ENCODE measurements around the gene NRL. TPM values are rescaled to one million over a fixed set of nuclear protein-coding genes. Genes with fewer than 3 reads are reported as not detected.
A peak's percentile ranks its signal among the peaks of the same experiment; 100 is the strongest.
"Not testable (repeated sequence)": the region's sequence is repeated elsewhere in the genome, so short reads cannot be mapped to it uniquely, and the experiment has no call there.

NRL gene
- total and polyA plus RNA-seq, 10 of the 15 experiments (the other 5 are each of a cell fraction or from before 2014, with no cell fraction given) = 0.11 to 4.4 (median 2.2) TPM

GRCh38 chr14:24032727-24033418 is 81.9 kb downstream of the NRL start (continued):
- TF ChIP-seq, protein P1, sequence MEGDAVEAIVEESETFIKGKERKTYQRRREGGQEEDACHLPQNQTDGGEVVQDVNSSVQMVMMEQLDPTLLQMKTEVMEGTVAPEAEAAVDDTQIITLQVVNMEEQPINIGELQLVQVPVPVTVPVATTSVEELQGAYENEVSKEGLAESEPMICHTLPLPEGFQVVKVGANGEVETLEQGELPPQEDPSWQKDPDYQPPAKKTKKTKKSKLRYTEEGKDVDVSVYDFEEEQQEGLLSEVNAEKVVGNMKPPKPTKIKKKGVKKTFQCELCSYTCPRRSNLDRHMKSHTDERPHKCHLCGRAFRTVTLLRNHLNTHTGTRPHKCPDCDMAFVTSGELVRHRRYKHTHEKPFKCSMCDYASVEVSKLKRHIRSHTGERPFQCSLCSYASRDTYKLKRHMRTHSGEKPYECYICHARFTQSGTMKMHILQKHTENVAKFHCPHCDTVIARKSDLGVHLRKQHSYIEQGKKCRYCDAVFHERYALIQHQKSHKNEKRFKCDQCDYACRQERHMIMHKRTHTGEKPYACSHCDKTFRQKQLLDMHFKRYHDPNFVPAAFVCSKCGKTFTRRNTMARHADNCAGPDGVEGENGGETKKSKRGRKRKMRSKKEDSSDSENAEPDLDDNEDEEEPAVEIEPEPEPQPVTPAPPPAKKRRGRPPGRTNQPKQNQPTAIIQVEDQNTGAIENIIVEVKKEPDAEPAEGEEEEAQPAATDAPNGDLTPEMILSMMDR (IDR thresholded peaks at IDR 0.05 in 2 of 3, conservative IDR thresholded peaks at IDR 0.05 in 1 of 3; ENCODE audit: control insufficient read depth in 2 of 3, extremely low read depth in 1 of 3, insufficient read depth in 1 of 3, low read depth in 3 of 3, low read length in 3 of 3) = no peak

DNA sequence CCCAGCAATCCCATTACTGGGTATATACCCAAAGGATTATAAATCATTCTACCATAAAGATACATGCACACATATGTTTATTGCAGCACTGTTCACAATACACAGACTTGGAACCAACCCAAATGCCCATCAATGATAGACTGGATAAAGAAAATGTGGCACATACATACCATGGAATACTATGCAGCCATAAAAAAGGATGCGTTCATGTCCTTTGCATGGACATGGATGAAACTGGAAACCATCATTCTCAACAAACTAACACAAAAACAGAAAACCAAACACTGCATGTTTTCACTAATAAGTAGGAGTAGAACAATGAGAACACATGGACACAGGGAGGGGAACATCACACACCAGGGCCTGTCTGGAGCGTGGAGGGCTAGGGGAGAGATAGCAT is 83.4 kb downstream of the NRL start:
- SMC1A ChIA-PET (ENCODE audit: uncharacterized antibody, unreplicated experiment); BruUV-seq (replicated peaks); FAIRE-seq; H3K27me3 ChIP-seq (replicated peaks in 1 of 2; ENCODE audit: control insufficient read depth in 2 of 2, insufficient read depth in 2 of 2, low read length in 1 of 2); H3K36me3 ChIP-seq (ENCODE audit: control insufficient read depth in 2 of 2, insufficient read depth in 2 of 2, low read length in 1 of 2); H2AFZ ChIP-seq (ENCODE audit: control insufficient read depth, low read depth, low read length); H3K27ac ChIP-seq (ENCODE audit: control insufficient read depth, insufficient read depth); H3K9ac ChIP-seq (ENCODE audit: control insufficient read depth, insufficient read depth, low read length); H3K4me2 ChIP-seq (ENCODE audit: control insufficient read depth, insufficient read depth); H3K9me3 ChIP-seq (replicated peaks; ENCODE audit: control insufficient read depth, insufficient read depth, low read length); intact Hi-C loops (cut with micrococcal nuclease; ENCODE audit: unreplicated experiment); H4K20me1 ChIP-seq (ENCODE audit: control insufficient read depth, insufficient read depth); POLR2A ChIA-PET; H3K79me2 ChIP-seq (ENCODE audit: control insufficient read depth, insufficient read depth, low read length); H3K4me3 ChIP-seq; H3K4me1 ChIP-seq (ENCODE audit: control insufficient read depth, insufficient read depth, low read length); DNase-seq (ENCODE audit: low read depth, low spot score); ATAC-seq: not testable (repeated sequence)
- CTCF ChIA-PET = interaction anchor here (0.7 kb wide), 1 partner anchor 387 kb away, joined by 3 read pairs; no protein-coding TSS in a partner anchor
- WGBS (ENCODE audit: insufficient coverage, insufficient replicate concordance, low lambda C conversion rate, missing lambda C conversion rate) = 30% methylated on average over 2 of the region's 2 CpGs
- in situ Hi-C loops (cut with MboI) = loop anchor here (10.0 kb wide), 1 partner anchor 57 kb away; no protein-coding TSS in a partner anchor
- RAD21 ChIA-PET (ENCODE audit: unreplicated experiment) = interaction anchor here (0.6 kb wide), 1 partner anchor 1082 kb away, joined by 3 read pairs; no protein-coding TSS in a partner anchor

DNA sequence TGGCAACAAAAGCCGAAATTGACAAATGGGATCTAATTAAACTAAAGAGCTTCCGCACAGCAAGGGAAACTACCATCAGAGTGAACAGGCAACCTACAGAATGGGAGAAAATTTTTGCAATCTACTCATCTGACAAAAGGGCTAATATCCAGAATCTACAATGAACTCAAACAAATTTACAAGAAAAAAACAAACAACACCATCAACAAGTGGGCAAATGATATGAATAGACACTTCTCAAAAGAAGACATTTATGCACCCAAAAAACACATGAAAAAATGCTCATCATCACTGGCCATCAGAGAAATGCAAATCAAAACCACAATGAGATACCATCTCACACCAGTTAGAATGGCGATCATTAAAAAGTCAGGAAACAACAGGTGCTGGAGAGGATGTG is 85.1 kb downstream of the NRL start:
- H3K36me3 ChIP-seq (ENCODE audit: control insufficient read depth in 2 of 2, insufficient read depth in 2 of 2, low read length in 1 of 2); H3K79me2 ChIP-seq (ENCODE audit: control insufficient read depth, insufficient read depth, low read length); RAD21 ChIA-PET (ENCODE audit: unreplicated experiment); H3K4me2 ChIP-seq (ENCODE audit: control insufficient read depth, insufficient read depth); H2AFZ ChIP-seq (ENCODE audit: control insufficient read depth, low read depth, low read length); POLR2A ChIA-PET; SMC1A ChIA-PET (ENCODE audit: uncharacterized antibody, unreplicated experiment); H3K4me1 ChIP-seq (ENCODE audit: control insufficient read depth, insufficient read depth, low read length); H3K27me3 ChIP-seq (replicated peaks in 1 of 2; ENCODE audit: control insufficient read depth in 2 of 2, insufficient read depth in 2 of 2, low read length in 1 of 2); H3K4me3 ChIP-seq; H4K20me1 ChIP-seq (ENCODE audit: control insufficient read depth, insufficient read depth); CTCF ChIA-PET; FAIRE-seq; H3K27ac ChIP-seq (ENCODE audit: control insufficient read depth, insufficient read depth); DNase-seq (ENCODE audit: low read depth, low spot score); BruUV-seq (replicated peaks); ATAC-seq; H3K9me3 ChIP-seq (replicated peaks; ENCODE audit: control insufficient read depth, insufficient read depth, low read length); H3K9ac ChIP-seq (ENCODE audit: control insufficient read depth, insufficient read depth, low read length): not testable (repeated sequence)
- intact Hi-C loops (cut with micrococcal nuclease; ENCODE audit: unreplicated experiment) (loop anchor here (10.0 kb wide), 1 partner anchor 445 kb away; no protein-coding TSS in a partner anchor), in situ Hi-C loops (cut with MboI) (loop anchor here (10.0 kb wide), 1 partner anchor 55 kb away; no protein-coding TSS in a partner anchor)
- WGBS (ENCODE audit: insufficient coverage, insufficient replicate concordance, low lambda C conversion rate, missing lambda C conversion rate) = 100% methylated on average over 2 of the region's 3 CpGs

Small RNA genes within 50 kb of the gene (microRNA-seq; reads per million reads assigned to microRNA genes)
- gene MIR7703 = not detected

Small RNA genes within 50 kb of the gene (small RNA-seq; reads per million reads assigned to genes)
- gene RNA5SP383 = 0.82 reads per million, percentile 25 among the genes with 10 or more reads in this experiment

Other genes starting within 250 kb of the NRL start
Only the 7 nearest of the 30 such genes appear.
- gene PCK2, start 20.6 kb downstream of the NRL start, total RNA-seq (2014; rRNA removed) = 41.5 and 46.4 TPM in 2 replicates
- gene PCK2, start 20.6 kb downstream of the NRL start, total RNA-seq (2014; rRNA removed; fragmentation: Illumina TruSeq; extraction: Trizol) = 27.8 and 31.2 TPM in 2 replicates
- gene PCK2, start 20.6 kb downstream of the NRL start, total RNA-seq (2021) = 78.5 and 78.6 TPM in 2 replicates
- 23.0 and 42.3 TPM in 2 replicates for gene PCK2, start 20.6 kb downstream of the NRL start, polyA plus RNA-seq (2011; rRNA removed)
- 19.6 and 42.9 TPM in 2 replicates for gene PCK2, start 20.6 kb downstream of the NRL start, polyA plus RNA-seq (2014; fragmentation: Illumina TruSeq; extraction: Trizol)
- 10 to 100 TPM in 1 of 2 experiments, 1 to 10 TPM in 1; 6.6 to 12.3 TPM for gene PCK2, start 20.6 kb downstream of the NRL start, polyA plus RNA-seq (2014; fragmentation: Nextera tagmentation; extraction: Ambion mirVana)
- 68.3 and 79.0 TPM in 2 replicates for gene PCK2, start 20.6 kb downstream of the NRL start, polyA plus RNA-seq (2014; rRNA removed)
- 100 to 1,000 TPM; 100 to 110 TPM for gene PCK2, start 20.6 kb downstream of the NRL start, polyA plus RNA-seq (2016; fragmentation: Nextera tagmentation; extraction: Ambion mirVana)
- gene DCAF11, start 172 bp downstream of the NRL start, total RNA-seq (2014; rRNA removed) = 90.1 and 91.2 TPM in 2 replicates
- gene DCAF11, start 172 bp downstream of the NRL start, total RNA-seq (2014; rRNA removed; fragmentation: Illumina TruSeq; extraction: Trizol) = 57.5 and 59.0 TPM in 2 replicates
- 66.3 and 69.2 TPM in 2 replicates for gene DCAF11, start 172 bp downstream of the NRL start, total RNA-seq (2021)
- 51.4 and 76.7 TPM in 2 replicates for gene DCAF11, start 172 bp downstream of the NRL start, polyA plus RNA-seq (2011; rRNA removed)
- 50.9 and 72.0 TPM in 2 replicates for gene DCAF11, start 172 bp downstream of the NRL start, polyA plus RNA-seq (2014; fragmentation: Illumina TruSeq; extraction: Trizol)
- 10 to 100 TPM; 13.4 to 16.4 TPM for gene DCAF11, start 172 bp downstream of the NRL start, polyA plus RNA-seq (2014; fragmentation: Nextera tagmentation; extraction: Ambion mirVana)
- gene DCAF11, start 172 bp downstream of the NRL start, polyA plus RNA-seq (2014; rRNA removed) = 73.2 and 76.8 TPM in 2 replicates
- gene DCAF11, start 172 bp downstream of the NRL start, polyA plus RNA-seq (2016; fragmentation: Nextera tagmentation; extraction: Ambion mirVana) = 10 to 100 TPM; 62.8 to 71.1 TPM
- 1.9 and 2.0 TPM in 2 replicates for gene FITM1, start 15.7 kb upstream of the NRL start, total RNA-seq (2014; rRNA removed)
- 0.18 and 0.27 TPM in 2 replicates for gene FITM1, start 15.7 kb upstream of the NRL start, total RNA-seq (2014; rRNA removed; fragmentation: Illumina TruSeq; extraction: Trizol)
- 0.64 TPM in 2 replicates for gene FITM1, start 15.7 kb upstream of the NRL start, total RNA-seq (2021)
- gene FITM1, start 15.7 kb upstream of the NRL start, polyA plus RNA-seq (2011; rRNA removed) = 0.09 and 0.49 TPM in 2 replicates
- 0.28 TPM in 1 of 2 replicates, not detected in the other for gene FITM1, start 15.7 kb upstream of the NRL start, polyA plus RNA-seq (2014; fragmentation: Illumina TruSeq; extraction: Trizol)
- under 1 TPM in 1 of 2 experiments, not detected in 1; 0.11 TPM for gene FITM1, start 15.7 kb upstream of the NRL start, polyA plus RNA-seq (2014; fragmentation: Nextera tagmentation; extraction: Ambion mirVana)
- gene FITM1, start 15.7 kb upstream of the NRL start, polyA plus RNA-seq (2014; rRNA removed) = 0.76 and 1.3 TPM in 2 replicates
- under 1 TPM in 1 of 2 experiments, not detected in 1; 0.42 TPM for gene FITM1, start 15.7 kb upstream of the NRL start, polyA plus RNA-seq (2016; fragmentation: Nextera tagmentation; extraction: Ambion mirVana)
- 324 and 373 TPM in 2 replicates for gene PSME1, start 21.2 kb upstream of the NRL start, total RNA-seq (2014; rRNA removed)
- gene PSME1, start 21.2 kb upstream of the NRL start, total RNA-seq (2014; rRNA removed; fragmentation: Illumina TruSeq; extraction: Trizol) = 367 and 377 TPM in 2 replicates
- 396 and 402 TPM in 2 replicates for gene PSME1, start 21.2 kb upstream of the NRL start, total RNA-seq (2021)
- 138 and 250 TPM in 2 replicates for gene PSME1, start 21.2 kb upstream of the NRL start, polyA plus RNA-seq (2011; rRNA removed)
- 354 and 428 TPM in 2 replicates for gene PSME1, start 21.2 kb upstream of the NRL start, polyA plus RNA-seq (2014; fragmentation: Illumina TruSeq; extraction: Trizol)
- gene PSME1, start 21.2 kb upstream of the NRL start, polyA plus RNA-seq (2014; fragmentation: Nextera tagmentation; extraction: Ambion mirVana) = 1,000 to 10,000 TPM; 1,299 to 1,378 TPM
- 248 and 257 TPM in 2 replicates for gene PSME1, start 21.2 kb upstream of the NRL start, polyA plus RNA-seq (2014; rRNA removed)
- gene PSME1, start 21.2 kb upstream of the NRL start, polyA plus RNA-seq (2016; fragmentation: Nextera tagmentation; extraction: Ambion mirVana) = 100 to 1,000 TPM; 769 to 810 TPM
- gene EMC9, start 26.6 kb upstream of the NRL start, total RNA-seq (2014; rRNA removed) = 39.5 and 42.6 TPM in 2 replicates
- 15.8 and 20.2 TPM in 2 replicates for gene EMC9, start 26.6 kb upstream of the NRL start, total RNA-seq (2014; rRNA removed; fragmentation: Illumina TruSeq; extraction: Trizol)
- 40.9 and 45.7 TPM in 2 replicates for gene EMC9, start 26.6 kb upstream of the NRL start, total RNA-seq (2021)
- gene EMC9, start 26.6 kb upstream of the NRL start, polyA plus RNA-seq (2011; rRNA removed) = 11.6 and 18.1 TPM in 2 replicates
- 10.6 and 15.3 TPM in 2 replicates for gene EMC9, start 26.6 kb upstream of the NRL start, polyA plus RNA-seq (2014; fragmentation: Illumina TruSeq; extraction: Trizol)
- gene EMC9, start 26.6 kb upstream of the NRL start, polyA plus RNA-seq (2014; fragmentation: Nextera tagmentation; extraction: Ambion mirVana) = 10 to 100 TPM; 15.5 to 17.8 TPM
- 44.7 and 46.2 TPM in 2 replicates for gene EMC9, start 26.6 kb upstream of the NRL start, polyA plus RNA-seq (2014; rRNA removed)
- 10 to 100 TPM; 51.0 to 60.5 TPM for gene EMC9, start 26.6 kb upstream of the NRL start, polyA plus RNA-seq (2016; fragmentation: Nextera tagmentation; extraction: Ambion mirVana)
- 861 and 965 TPM in 2 replicates for gene PSME2, start 31.7 kb upstream of the NRL start, total RNA-seq (2014; rRNA removed)
- gene PSME2, start 31.7 kb upstream of the NRL start, total RNA-seq (2014; rRNA removed; fragmentation: Illumina TruSeq; extraction: Trizol) = 713 and 731 TPM in 2 replicates
- 554 and 559 TPM in 2 replicates for gene PSME2, start 31.7 kb upstream of the NRL start, total RNA-seq (2021)
- gene PSME2, start 31.7 kb upstream of the NRL start, polyA plus RNA-seq (2011; rRNA removed) = 409 and 510 TPM in 2 replicates
- gene PSME2, start 31.7 kb upstream of the NRL start, polyA plus RNA-seq (2014; fragmentation: Illumina TruSeq; extraction: Trizol) = 828 and 873 TPM in 2 replicates
- gene PSME2, start 31.7 kb upstream of the NRL start, polyA plus RNA-seq (2014; fragmentation: Nextera tagmentation; extraction: Ambion mirVana) = 1,000 to 10,000 TPM; 3,045 to 3,542 TPM
- gene PSME2, start 31.7 kb upstream of the NRL start, polyA plus RNA-seq (2014; rRNA removed) = 862 and 900 TPM in 2 replicates
- gene PSME2, start 31.7 kb upstream of the NRL start, polyA plus RNA-seq (2016; fragmentation: Nextera tagmentation; extraction: Ambion mirVana) = 1,000 to 10,000 TPM; 1,453 to 1,543 TPM
- gene RNF31, start 32.5 kb upstream of the NRL start, total RNA-seq (2014; rRNA removed) = 69.5 and 73.5 TPM in 2 replicates
- gene RNF31, start 32.5 kb upstream of the NRL start, total RNA-seq (2014; rRNA removed; fragmentation: Illumina TruSeq; extraction: Trizol) = 27.2 and 29.6 TPM in 2 replicates
- gene RNF31, start 32.5 kb upstream of the NRL start, total RNA-seq (2021) = 87.0 and 92.7 TPM in 2 replicates
- 12.3 and 20.8 TPM in 2 replicates for gene RNF31, start 32.5 kb upstream of the NRL start, polyA plus RNA-seq (2011; rRNA removed)
- 29.8 and 47.1 TPM in 2 replicates for gene RNF31, start 32.5 kb upstream of the NRL start, polyA plus RNA-seq (2014; fragmentation: Illumina TruSeq; extraction: Trizol)
- gene RNF31, start 32.5 kb upstream of the NRL start, polyA plus RNA-seq (2014; fragmentation: Nextera tagmentation; extraction: Ambion mirVana) = 10 to 100 TPM in 1 of 2 experiments, 1 to 10 TPM in 1; 8.5 to 19.0 TPM
- 61.8 and 66.7 TPM in 2 replicates for gene RNF31, start 32.5 kb upstream of the NRL start, polyA plus RNA-seq (2014; rRNA removed)
- 10 to 100 TPM; 56.9 to 72.7 TPM for gene RNF31, start 32.5 kb upstream of the NRL start, polyA plus RNA-seq (2016; fragmentation: Nextera tagmentation; extraction: Ambion mirVana)

Measured in GM12878 (cell line).